LNCaP clone FGC (cell line): ENCODE results near the gene PTPRO.

Experiments used
- DNase-seq: peaks from one replicate; pipeline ENCODE4 v3.0.0-alpha.2; 2011; ENCODE audit warnings: low read depth
- H3K4me3 ChIP-seq: 2 replicates; pipeline ENCODE4 v1.5.1; 2011; ENCODE audit warnings: mild to moderate bottlenecking, low read depth, low read length, control low read depth
- CTCF ChIP-seq: IDR thresholded peaks from 2 replicates; pipeline ENCODE4 v1.5.1; 2012; ENCODE audit warnings: mild to moderate bottlenecking; ENCODE audit not compliant: control insufficient read depth, insufficient read depth; ENCODE audit errors: extremely low read depth

PTPRO gene

DNA sequence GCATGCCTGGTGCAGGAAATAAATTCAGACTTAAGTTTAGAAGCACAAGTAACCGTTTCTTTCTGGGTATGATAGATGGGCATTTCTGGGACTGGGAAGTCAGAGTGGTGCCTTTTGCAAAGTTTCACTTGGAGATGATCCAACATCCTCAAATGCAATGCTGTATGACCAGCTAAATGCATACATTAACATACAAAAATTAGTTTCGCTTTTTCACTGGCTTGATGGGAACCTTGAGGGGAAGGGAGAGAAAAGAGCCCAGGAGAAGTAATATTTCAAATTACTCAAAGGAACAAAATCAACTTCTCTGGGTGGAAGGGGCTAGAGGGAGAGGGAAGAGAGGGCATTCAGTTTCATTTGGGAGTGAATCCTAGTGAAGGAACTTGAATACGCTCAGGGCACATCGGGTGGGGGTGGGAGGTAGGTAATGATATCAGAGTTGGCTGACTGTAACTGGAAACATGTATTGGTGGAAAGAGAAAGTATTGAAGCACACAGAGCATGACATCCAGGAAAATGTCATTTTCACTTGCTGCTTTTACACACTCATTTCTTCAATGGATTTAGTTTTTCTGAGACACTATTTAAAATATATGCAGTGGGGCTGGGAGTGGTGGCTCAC lies 175.5 kb downstream of the PTPRO start:
- H3K4me3 ChIP-seq = no peak overlapping the region
- DNase-seq = no peak
- TF ChIP-seq CTCF = no peak

- no peak for DNase-seq
- H3K4me3 ChIP-seq = no peak overlapping the region
- no peak for TF ChIP-seq CTCF
Observed at GRCh38 chr12:15502211-15502610, 179.9 kb downstream of the PTPRO start.

DNA sequence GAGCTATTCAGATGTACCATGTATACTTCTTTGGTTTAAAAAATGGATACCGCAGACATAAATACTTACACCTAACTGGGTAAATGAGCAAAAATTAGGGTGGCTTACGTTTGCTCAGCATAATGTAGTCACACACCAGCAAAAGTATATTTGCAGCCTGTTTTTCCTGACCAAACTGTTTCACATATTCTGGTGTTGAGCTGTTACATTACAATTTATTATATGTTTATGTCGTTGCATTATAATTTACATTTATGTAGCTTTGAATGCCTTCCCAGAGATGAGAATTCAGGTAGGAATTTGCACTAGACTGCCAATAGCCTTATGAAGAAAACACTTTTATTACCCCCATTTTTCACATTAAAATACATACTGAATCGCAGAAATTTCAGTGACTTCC lies 183.3 kb downstream of the PTPRO start:
- no peak for DNase-seq
- no peak for TF ChIP-seq CTCF
- H3K4me3 ChIP-seq = no peak overlapping the region

- DNase-seq = no peak
- TF ChIP-seq CTCF = no peak
Observed at GRCh38 chr12:15515010-15515409, 192.7 kb downstream of the PTPRO start.

GRCh38 chr12:15520083-15520482 lies 197.8 kb downstream of the PTPRO start:
- TF ChIP-seq CTCF = no peak
- DNase-seq = no peak
- no peak overlapping the region for H3K4me3 ChIP-seq

More at GRCh38 chr12:15515010-15515409, 192.7 kb downstream of the PTPRO start:
- no peak overlapping the region for H3K4me3 ChIP-seq

DNA sequence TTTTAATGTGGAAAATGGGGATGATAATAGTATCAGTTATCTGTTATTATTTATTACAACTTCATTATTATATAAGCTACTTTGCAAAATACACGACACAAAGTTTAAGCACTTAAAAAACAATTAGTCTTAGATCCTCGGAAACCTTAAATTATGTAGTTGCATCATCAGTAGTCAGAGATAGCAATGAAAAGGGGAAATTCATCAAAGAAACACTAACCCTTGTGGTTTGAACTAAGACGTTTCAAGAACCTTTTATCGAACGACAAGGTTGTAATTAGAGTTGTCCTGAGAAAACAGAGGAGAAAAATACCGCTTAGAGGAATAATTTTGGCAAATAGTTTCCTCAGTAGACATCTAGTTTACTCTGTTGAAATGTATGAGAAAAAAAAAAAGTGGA lies 198.5 kb downstream of the PTPRO start:
- no peak overlapping the region for H3K4me3 ChIP-seq

More for the DNA sequence above, 198.5 kb downstream of the PTPRO start:
- no peak for DNase-seq
- TF ChIP-seq CTCF = no peak
